Stomach (tissue), 9 donors: ENCODE results near the gene DMXL1. TPM values are rescaled to one million over a fixed set of nuclear protein-coding genes. Genes with fewer than 3 reads are reported as not detected.

Experiments
- DNase-seq, 2 donors: peaks; one replicate each; pipeline versions ENCODE4 v3.0.0 to v3.0.0-alpha.2; 2013 to 2019
- H3K27ac ChIP-seq, 5 donors: fragments of 200-600 bp in 4 of 5; sonication (generic) in 4 of 5; one replicate each; pipeline ENCODE4 v1.5.1; 2013 to 2019; ENCODE audit warnings: mild to moderate bottlenecking in 1 of 5, moderate library complexity in 1 of 5
- H3K27me3 ChIP-seq, 3 donors: fragments of 200-600 bp; sonication (generic); one replicate each; pipeline ENCODE4 v1.5.1; 2017 to 2019; ENCODE audit warnings: mixed run types in 1 of 3
- H3K36me3 ChIP-seq, 4 donors: fragments of 200-600 bp; sonication (generic); 1 replicate in 3 of 4; 2 replicates in 1 of 4; pipeline ENCODE4 v1.5.1; 2016 to 2019
- H3K4me1 ChIP-seq, 4 donors: fragments of 200-600 bp; sonication (generic); one replicate each; pipeline ENCODE4 v1.5.1; 2016 to 2019
- H3K4me3 ChIP-seq, 4 donors: fragments of 200-600 bp; sonication (generic) in 3 of 4; one replicate each; pipeline ENCODE4 v1.5.1; 2016 to 2019; ENCODE audit warnings: mild to moderate bottlenecking in 1 of 4
- H3K9me3 ChIP-seq, 4 donors: fragments of 200-600 bp; sonication (generic); one replicate each; pipeline ENCODE4 v1.5.1; 2016 to 2019
- EP300 ChIP-seq: sonication (generic); formaldehyde crosslinking; IDR thresholded peaks from one replicate; pipeline ENCODE4 v1.6.1; 2017; ENCODE audit warnings: antibody characterized with exemption
- POLR2A ChIP-seq, 4 donors: fragments of 450-650 bp; IDR thresholded peaks; one replicate each; pipeline ENCODE4 v1.6.1; 2016; ENCODE audit warnings: antibody characterized with exemption in 4 of 4, control low read depth in 2 of 4, mild to moderate bottlenecking in 1 of 4, moderate library complexity in 1 of 4
- POLR2AphosphoS5 ChIP-seq, 3 donors: sonication (generic); formaldehyde crosslinking; IDR thresholded peaks; one replicate each; pipeline ENCODE4 v1.6.1; 2016; ENCODE audit warnings: antibody characterized with exemption in 3 of 3
- WGBS, 5 donors: extraction: QIAGEN DNeasy Blood & Tissue Kit in 3 of 5; methylation state at CpG; one replicate each; pipeline versions ENCODE4 v1.1.5 to v1.1.7; 2013 to 2018; 5-methylcytosine and 5-hydroxymethylcytosine counted together
- intact Hi-C: fragments of 100-400 bp; cut with DNase I; formaldehyde crosslinking; loops from one replicate; pipeline ENCODE4 v1.15.1; 2023; ENCODE audit warnings: low total_unique reads
- polyA plus RNA-seq, 3 donors: library from polyadenylated mRNA; stranded (reverse); fragments of 200-250 nt; gene quantifications; one replicate each; pipeline ENCODE4 v1.2.3, GENCODE V29; 2013
- total RNA-seq, 5 donors: library from RNA; depleted of rRNA; stranded (reverse); fragments of >200 nt; gene quantifications; one replicate each; pipeline versions ENCODE4 v1.1.0 to v1.2.3, GENCODE V29; 2014 to 2016
- TF ChIP-seq, protein P1 (sequence below), 7 experiments: fragments of 450-650 bp in 4 of 7; fragments of 200-600 bp in 3 of 7; sonication (generic) in 3 of 7; IDR thresholded peaks; one replicate each; pipeline ENCODE4 v1.5.1; 2016 to 2019; ENCODE audit warnings: antibody characterized with exemption in 7 of 7, control low read depth in 2 of 7, mild to moderate bottlenecking in 1 of 7
- donor health status: healthy with polysubstance abuse.
- donor health status: Bipolar disorder and iron deficiency.
- donor health status: healthy.

The DMXL1 gene
- total and polyA plus RNA-seq, 8 donors = 6.0 to 164 (median 86.0) TPM

DNA sequence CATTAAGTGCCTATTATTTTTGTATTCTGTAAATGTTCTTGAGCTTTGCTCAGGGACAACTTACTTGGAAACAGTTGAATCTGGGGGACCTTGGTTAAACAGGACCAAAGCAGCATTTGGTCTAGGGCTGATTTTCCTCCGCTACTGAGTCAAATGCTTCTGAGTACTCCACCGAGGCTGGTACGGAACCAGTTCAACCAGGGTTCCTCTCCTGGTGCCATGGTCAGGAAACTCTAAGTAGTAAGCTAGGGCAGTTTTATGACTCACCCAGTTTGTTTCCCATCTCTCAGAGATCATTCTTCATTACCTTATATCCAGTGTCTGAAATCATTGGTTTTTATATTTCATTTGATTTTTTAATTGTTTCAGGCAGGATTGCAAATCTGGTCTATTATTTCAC, 173.0 kb downstream of the DMXL1 start:
- H3K9me3 ChIP-seq = no peaks in the 10 kb centered on the region
- 88 to 97% (median 92%) methylated on average over 3 of the region's 3 CpGs for WGBS, 5 donors
- intact Hi-C loops = no loop called here
- TF ChIP-seq, protein P1, sequence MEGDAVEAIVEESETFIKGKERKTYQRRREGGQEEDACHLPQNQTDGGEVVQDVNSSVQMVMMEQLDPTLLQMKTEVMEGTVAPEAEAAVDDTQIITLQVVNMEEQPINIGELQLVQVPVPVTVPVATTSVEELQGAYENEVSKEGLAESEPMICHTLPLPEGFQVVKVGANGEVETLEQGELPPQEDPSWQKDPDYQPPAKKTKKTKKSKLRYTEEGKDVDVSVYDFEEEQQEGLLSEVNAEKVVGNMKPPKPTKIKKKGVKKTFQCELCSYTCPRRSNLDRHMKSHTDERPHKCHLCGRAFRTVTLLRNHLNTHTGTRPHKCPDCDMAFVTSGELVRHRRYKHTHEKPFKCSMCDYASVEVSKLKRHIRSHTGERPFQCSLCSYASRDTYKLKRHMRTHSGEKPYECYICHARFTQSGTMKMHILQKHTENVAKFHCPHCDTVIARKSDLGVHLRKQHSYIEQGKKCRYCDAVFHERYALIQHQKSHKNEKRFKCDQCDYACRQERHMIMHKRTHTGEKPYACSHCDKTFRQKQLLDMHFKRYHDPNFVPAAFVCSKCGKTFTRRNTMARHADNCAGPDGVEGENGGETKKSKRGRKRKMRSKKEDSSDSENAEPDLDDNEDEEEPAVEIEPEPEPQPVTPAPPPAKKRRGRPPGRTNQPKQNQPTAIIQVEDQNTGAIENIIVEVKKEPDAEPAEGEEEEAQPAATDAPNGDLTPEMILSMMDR (IDR thresholded peaks at IDR 0.05) = no peak
- TF ChIP-seq POLR2A (IDR thresholded peaks at IDR 0.05) (no peak), EP300 (no peak), POLR2AphosphoS5 (IDR thresholded peaks at IDR 0.05) (no peak)
- H3K4me3 ChIP-seq = no peak overlapping the region
- no peaks in the 10 kb centered on the region for H3K4me1 ChIP-seq
- no peaks in the 10 kb centered on the region for H3K27me3 ChIP-seq
- H3K27ac ChIP-seq = no peak overlapping the region
- DNase-seq = no peak
- peaks cover 0 to 54% (median 46%) of the 10 kb centered on the region in 4 donors for H3K36me3 ChIP-seq

DNA sequence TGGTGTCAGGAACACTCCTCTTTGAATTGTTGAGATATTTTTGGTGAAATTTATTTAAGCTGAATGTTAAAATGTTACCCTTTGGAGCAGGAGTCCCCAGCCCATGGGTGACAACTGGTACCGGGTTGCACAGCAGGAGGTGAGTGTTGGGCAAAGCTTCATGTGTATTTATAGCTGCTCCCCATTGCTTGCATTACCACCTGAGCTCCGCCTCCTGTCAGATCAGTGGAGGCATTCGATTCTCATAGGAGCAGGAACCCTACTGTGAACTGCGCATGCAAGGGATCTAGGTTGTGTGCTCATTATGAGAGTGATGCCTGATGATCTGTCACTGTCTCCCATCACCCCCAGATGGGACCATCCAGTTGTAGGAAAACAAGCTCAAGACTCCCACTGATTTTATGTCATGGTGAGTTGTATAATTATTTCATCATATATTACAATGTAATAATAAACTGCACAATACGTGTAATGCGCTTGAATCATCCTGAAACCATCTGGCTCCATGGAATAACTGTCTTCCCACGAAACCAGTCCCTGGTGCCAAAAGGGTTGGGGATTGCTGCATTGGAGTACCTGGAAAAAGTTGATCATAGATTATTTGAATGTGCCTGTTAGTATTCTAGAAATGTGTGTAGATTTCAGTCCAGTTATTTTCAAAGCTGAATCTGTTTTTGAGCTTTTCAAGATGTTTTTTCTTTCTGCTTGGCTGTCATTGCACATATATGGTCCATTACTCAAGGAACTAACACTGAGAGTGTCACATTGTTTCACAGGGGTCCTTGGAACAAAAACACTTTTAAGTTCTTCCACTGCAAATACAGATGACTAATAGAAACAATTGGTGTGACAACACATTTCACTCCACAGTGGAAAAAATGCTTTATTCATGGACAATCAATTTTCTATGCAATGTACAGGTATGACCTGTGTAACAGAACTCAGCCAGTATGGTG, 180.3 kb downstream of the DMXL1 start:
- peaks cover 0 to 18% (median 6%) of the 10 kb centered on the region in 4 donors for H3K9me3 ChIP-seq
- no peak for DNase-seq
- H3K4me3 ChIP-seq = no peak overlapping the region
- intact Hi-C loops = no loop called here
- no peak overlapping the region for H3K27ac ChIP-seq
- no peaks in the 10 kb centered on the region for H3K27me3 ChIP-seq
- TF ChIP-seq POLR2AphosphoS5 (IDR thresholded peaks at IDR 0.05) = no peak
- no peak for TF ChIP-seq POLR2A (IDR thresholded peaks at IDR 0.05)
- TF ChIP-seq, protein P1 (IDR thresholded peaks at IDR 0.05) = no peak
- TF ChIP-seq EP300 = no peak
- 88 to 95% (median 92%) methylated on average over 5 to 7 of the region's 7 CpGs for WGBS, 5 donors
- H3K4me1 ChIP-seq = no peaks in the 10 kb centered on the region
- H3K36me3 ChIP-seq = peaks cover 0 to 30% (median 19%) of the 10 kb centered on the region in 4 donors

DNA sequence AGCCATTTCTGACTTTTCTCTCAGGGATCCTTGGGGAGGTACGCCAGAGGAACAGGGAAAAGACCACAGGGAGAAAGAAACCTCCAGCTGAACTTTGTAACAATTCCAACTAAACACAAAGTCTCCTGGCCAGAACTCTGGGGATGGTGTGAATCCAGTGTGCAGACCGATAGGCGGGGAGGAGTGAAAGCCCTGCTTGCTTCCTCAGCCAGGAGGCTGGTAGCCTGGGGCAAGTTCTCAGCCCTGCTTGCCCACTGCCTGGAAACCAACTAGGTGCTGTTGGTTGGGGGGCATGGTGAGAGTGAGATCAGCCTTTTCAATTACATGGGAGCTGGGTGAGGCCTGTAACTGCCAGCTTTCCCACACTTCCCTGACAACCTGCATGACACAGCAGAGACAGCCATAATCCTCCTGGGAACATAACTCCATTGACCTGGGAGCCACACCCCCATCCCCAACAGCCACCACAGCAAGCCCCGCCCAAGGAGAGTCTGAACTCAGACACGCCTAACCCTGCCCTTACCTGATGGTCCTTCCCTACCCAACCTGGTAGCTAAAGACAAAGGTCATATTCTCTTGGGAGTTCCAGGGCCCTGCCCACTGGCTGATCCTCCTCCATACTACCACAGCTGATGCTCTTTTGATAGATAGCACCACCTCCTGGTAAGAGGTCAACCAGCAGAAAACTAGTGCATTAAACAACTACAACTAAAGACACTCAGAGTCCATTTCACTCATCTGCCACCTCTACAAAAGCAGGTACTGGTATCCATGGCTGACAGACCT, 184.9 kb downstream of the DMXL1 start:
- intact Hi-C loops = no loop called here
- Histone ChIP-seq H3K4me1 (no peaks in the 10 kb centered on the region), H3K9me3 (peaks cover 0 to 35% (median 11%) of the 10 kb centered on the region in 4 donors), H3K27ac (no peak overlapping the region), H3K4me3 (no peak overlapping the region), H3K27me3 (no peaks in the 10 kb centered on the region), H3K36me3 (peaks cover 0 to 17% (median 6%) of the 10 kb centered on the region in 4 donors)
- no peak for TF ChIP-seq POLR2A (IDR thresholded peaks at IDR 0.05)
- TF ChIP-seq POLR2AphosphoS5 (IDR thresholded peaks at IDR 0.05) = no peak
- TF ChIP-seq, protein P1 (IDR thresholded peaks at IDR 0.05) = no peak
- no peak for TF ChIP-seq EP300
- WGBS, 5 donors = 84 to 98% (median 92%) methylated on average over 4 to 5 of the region's 5 CpGs
- no peak for DNase-seq

DNA sequence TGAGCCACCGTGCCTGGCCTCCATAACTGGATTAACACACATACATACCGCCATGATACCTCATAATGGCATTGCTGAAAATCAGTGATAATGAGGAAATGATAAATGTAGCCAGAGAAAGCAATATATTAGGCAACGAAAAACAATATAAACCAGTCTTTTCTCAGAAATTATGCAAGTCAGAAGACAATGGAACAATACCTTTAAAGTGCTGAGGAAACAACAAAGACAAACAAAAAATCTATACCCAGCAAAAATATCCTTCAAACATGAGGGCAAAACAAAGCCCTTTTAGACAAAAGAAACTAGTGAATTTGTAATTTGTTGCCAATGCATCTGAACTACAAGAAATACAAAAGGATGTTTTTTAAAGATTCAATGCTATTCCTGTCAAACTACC, 186.7 kb downstream of the DMXL1 start:
- Histone ChIP-seq H3K36me3 (peaks cover 0 to 5% (median 0%) of the 10 kb centered on the region in 4 donors), H3K4me1 (no peaks in the 10 kb centered on the region), H3K27ac (no peak overlapping the region), H3K4me3 (no peak overlapping the region), H3K27me3 (no peaks in the 10 kb centered on the region), H3K9me3 (peaks cover 0 to 51% (median 16%) of the 10 kb centered on the region in 4 donors)
- no peak for DNase-seq
- intact Hi-C loops = no loop called here
- TF ChIP-seq EP300 = no peak
- TF ChIP-seq, protein P1 (IDR thresholded peaks at IDR 0.05) = no peak
- no peak for TF ChIP-seq POLR2AphosphoS5 (IDR thresholded peaks at IDR 0.05)
- TF ChIP-seq POLR2A (IDR thresholded peaks at IDR 0.05) = no peak
- WGBS, 5 donors = 94 to 97% (median 97%) methylated on average over 3 of the region's 3 CpGs
